GM08714 (cell line): ENCODE results near the gene MCTP1.

Experiments used
- H3K4me3 ChIP-seq: fragments of 200-500 bp; sonication (Bioruptor generic); 2 replicates; pipeline ENCODE4 v1.5.1; 2014; ENCODE audit warnings: mild to moderate bottlenecking, low read length, inconsistent platforms
- ZNF274 ChIP-seq: IDR thresholded peaks from 2 replicates; pipeline ENCODE4 v1.6.1; 2012; ENCODE audit warnings: mild to moderate bottlenecking, low read depth, low read length

The MCTP1 gene

DNA sequence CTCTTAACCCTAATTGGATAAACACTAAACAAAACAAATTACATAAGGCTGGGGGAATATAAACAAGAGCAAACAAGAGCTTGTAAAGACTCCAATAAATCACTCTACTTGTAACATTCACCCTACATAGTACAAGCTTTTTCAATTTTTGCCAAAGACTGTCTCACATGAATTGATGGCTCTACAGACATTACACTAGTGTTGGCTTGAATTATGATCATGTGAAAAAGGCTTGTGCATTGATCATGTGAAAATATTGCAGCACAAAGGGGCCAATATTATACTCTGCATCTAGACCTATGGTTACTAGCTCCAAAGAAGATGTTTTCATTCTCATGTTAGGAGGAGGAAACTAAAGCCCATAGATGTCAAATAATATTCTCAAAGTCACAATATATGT is 212.6 kb downstream of the MCTP1 start:
- no peak overlapping the region for H3K4me3 ChIP-seq
- TF ChIP-seq ZNF274 = no peak

DNA sequence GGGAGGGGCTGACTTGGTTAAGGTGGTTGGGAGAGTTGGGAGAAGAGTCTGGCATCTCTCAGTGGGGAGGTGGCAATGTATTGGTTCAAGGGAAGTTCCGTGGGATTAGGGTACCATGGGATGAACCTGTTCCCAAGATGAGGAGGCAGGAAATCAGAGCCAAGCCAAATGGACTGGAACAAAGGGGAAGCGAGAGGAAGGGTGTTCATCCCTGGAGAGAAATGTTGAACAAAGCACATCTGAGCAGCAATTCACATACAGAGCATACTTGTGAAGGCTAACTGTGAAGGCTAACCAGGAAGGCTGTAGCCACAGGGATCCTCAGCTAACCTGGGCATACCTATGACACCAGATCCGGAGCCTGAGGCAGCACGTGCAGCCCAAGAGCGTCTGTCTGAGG is 214.0 kb downstream of the MCTP1 start:
- no peak for TF ChIP-seq ZNF274
- no peak overlapping the region for H3K4me3 ChIP-seq

DNA sequence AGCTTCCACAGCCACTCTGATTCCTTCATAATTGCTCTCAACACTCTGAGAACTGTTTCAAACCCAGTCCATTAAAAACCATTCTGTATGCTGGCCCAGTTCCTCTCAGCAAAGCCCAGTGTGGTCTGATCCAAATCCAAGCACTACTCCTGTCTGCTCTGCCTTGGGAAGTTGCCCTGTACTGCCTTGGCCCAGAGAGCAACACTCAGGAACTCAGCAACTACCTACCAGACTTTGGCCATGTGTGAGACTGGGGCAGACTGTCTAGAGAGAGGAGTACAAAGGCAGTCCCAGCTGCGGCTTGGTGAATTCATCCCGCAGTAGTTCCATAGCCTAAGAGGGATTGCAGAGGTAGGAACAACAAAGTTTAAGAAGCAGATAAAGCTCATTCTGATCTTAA is 214.4 kb downstream of the MCTP1 start:
- H3K4me3 ChIP-seq = no peak overlapping the region

DNA sequence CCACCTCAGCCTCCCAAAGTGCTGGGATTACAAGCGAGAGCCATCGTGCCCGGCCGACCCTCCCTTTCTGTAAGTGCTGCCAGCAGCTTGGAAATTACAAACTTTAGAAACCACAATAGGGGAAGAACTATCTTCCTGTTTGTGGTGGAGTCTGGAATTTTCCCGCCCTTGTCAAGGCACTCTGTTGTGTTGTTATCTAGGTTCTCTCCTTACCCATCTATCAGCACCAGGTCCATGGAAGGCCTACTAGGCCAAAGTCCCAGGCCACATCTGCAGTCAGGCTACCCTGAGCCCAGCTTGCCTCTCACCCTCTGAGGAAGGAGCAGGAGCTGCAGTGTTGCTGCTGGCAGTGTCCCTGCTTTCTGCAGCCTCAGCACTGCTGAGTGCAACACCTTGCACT is 214.9 kb downstream of the MCTP1 start:
- no peak overlapping the region for H3K4me3 ChIP-seq
- TF ChIP-seq ZNF274 = no peak

More for the DNA sequence above, 214.4 kb downstream of the MCTP1 start:
- no peak for TF ChIP-seq ZNF274

DNA sequence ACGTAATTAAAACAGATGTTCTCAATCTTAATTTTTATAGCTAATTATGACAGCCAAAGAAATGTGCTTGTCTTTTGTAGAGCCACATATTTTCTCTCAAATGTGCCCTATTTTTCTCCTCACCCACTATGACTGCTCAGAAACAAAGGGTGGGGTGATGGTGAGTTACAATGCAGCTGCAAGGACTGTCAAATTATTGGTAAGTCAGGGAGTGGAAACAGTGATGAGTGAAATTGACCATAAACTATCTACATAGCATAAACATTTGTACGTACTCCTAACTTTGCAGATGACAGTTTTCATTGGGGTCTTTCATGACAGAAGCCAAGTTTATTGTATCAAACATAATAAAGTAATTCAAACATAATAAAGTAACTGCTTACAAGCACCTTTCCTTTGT is 215.9 kb downstream of the MCTP1 start:
- no peak for TF ChIP-seq ZNF274
- no peak overlapping the region for H3K4me3 ChIP-seq

DNA sequence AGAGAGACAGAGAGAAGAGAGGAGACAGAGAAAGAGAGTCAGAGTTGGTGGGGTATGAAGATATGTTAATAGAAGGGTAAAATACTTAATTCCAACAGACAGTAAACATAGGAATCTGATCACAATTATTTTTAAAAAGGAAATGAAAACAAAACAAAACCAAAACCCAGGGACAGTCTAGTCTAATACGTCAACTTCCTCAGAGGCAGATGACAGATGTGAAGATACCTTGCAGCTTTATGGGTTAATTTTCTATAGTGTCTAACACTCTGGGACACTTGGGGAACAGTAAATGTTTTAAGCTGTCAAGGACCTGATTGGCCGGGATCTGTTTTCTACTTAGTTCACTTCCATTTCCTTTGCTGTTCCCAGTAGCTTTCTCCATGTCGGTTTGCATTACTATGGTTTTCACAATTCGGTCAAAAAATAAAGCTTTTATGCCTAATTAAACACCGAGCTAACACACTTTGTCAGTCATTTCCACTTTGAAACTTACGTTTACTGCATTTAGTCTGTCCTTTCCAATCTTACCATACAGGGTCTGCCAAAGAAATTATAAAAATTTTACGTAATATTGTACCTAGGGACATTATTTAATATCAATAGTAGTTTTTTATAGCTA is 216.5 kb downstream of the MCTP1 start:
- no peak for TF ChIP-seq ZNF274
- H3K4me3 ChIP-seq = peak overlapping the region; percentile 21; the same call in 1 of the 2 replicates

DNA sequence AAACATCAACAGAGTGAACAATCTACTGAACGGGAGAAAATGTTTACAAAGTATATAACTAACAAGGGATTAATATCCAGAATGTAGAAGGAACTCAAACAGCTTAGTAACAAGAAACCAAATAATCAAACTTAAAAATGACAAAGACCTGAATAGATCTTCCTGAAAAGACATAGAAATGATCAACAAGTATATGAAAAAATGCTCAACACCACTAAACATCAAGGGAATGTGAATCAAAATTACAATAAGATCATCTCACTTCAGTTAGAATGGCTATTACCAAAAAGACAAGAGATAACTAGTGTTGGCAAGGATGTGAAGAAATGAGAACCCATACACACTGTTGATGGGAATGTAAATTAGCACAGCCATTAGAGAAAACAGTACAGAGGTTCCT is 218.8 kb downstream of the MCTP1 start:
- H3K4me3 ChIP-seq = no peak overlapping the region
- no peak for TF ChIP-seq ZNF274

DNA sequence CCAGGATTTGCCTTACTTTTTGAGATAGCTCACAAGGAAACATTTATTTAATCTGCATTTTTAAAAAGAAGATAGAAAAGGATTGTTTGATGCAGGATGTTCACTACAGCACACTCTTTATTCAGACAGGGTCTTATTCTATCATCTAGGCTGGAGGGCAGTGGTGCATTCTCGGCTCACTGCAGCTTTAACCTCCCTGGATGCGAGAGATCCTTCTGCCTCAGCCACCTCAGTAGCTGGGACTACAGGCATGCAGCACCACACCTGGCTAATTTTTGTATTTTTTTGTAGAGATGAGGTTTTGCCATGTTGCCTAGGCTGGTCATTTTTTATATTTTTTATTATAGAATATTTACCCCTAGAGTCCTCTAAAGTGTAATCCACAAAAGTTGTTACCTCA is 221.4 kb downstream of the MCTP1 start:
- TF ChIP-seq ZNF274 = no peak
- no peak overlapping the region for H3K4me3 ChIP-seq

DNA sequence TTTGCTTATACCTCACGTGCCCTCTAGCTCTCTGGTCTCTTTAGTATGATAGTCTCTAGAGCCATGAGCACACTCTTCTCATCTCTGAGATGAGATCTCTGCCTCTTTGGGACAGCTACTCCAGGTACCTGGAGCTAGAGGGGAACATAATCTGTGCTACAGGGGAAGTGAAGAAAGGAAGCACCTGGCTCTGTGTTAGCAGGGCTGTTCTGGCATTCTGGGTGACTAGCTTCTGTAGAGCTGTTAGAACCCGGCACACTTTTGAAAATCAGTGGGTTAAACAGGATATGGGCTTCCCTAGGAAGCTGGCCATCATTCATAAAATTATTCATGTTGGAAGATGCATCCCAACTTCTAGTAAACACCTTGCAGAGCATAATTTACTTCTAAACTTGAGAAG is 224.8 kb downstream of the MCTP1 start:
- no peak for TF ChIP-seq ZNF274
- no peak overlapping the region for H3K4me3 ChIP-seq

DNA sequence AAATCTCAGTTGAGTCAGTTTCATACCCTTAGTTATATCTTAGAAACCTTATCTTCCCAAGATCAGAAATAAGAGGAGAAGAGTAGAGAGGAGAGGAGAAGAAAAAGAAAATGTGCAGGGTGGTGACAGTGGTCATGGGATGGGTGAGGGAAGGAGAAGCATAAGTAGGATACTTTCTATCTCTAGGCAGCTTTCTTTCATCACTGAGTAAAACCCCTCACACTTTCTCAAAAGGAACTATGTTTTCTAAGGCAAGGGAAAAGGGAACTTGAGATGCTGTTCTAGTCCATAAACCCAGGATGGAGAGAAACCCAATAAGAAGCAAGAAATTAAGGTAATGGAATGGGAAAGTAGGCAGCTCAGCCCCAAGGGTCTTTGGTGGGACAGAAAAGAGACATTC is 225.3 kb downstream of the MCTP1 start:
- no peak overlapping the region for H3K4me3 ChIP-seq
- no peak for TF ChIP-seq ZNF274

DNA sequence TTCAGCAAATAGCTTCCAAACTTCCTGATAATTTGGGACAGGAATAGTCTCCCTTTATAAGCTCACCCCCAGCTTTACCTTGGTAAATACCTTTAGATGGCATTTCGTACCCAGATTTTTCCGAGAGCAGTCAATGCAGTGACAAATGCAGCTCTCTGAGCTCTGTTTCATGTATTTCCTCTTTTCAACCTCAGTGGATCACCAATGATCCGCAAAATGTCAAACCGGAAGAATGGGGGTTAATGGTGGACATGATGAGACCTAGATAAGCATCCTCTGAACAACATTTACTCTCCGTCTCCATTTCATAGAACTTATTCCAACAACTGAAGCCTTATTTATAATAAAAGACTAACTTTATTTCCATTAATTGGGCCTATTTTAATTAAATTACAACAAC is 227.3 kb downstream of the MCTP1 start:
- TF ChIP-seq ZNF274 = no peak

DNA sequence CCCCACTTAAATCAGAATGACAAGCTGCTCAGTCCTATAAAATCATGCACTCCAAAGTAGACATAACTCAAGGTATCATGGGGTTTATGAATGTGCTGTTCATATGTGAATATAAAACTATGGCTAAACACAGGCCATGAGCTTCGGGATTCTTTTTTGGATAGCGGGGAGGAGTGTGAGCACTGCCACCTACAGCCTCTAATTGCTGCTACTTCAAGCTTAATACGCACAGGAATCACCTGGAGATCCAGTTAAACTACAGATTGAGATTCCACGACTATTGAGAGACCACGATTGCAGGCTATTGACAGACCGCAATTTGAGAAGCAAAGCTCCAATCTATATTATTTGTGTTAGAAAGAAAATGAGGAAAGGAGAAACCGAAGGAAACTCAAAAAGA is 231.6 kb downstream of the MCTP1 start:
- no peak overlapping the region for H3K4me3 ChIP-seq
- TF ChIP-seq ZNF274 = no peak

More for the DNA sequence above, 227.3 kb downstream of the MCTP1 start:
- H3K4me3 ChIP-seq = no peak overlapping the region

DNA sequence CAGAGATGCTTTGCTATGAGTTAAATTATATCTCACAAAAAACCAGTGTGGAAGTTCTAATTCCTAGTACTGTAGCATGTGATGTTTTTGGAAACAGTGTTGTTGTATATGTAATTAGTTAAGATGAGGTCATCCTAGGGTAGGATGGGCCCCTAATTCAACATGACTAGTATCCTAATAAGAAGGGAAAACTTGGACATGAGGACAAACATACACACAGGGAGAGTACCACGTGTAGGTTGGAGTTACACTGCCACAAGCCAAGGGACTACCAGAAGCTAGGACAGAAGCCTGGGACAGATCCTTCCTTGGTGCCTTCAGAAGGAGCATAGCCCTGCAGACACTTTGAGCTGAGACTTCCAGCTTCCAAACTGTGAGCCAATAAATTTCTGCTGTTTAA is 234.2 kb downstream of the MCTP1 start:
- TF ChIP-seq ZNF274 = no peak
- no peak overlapping the region for H3K4me3 ChIP-seq

DNA sequence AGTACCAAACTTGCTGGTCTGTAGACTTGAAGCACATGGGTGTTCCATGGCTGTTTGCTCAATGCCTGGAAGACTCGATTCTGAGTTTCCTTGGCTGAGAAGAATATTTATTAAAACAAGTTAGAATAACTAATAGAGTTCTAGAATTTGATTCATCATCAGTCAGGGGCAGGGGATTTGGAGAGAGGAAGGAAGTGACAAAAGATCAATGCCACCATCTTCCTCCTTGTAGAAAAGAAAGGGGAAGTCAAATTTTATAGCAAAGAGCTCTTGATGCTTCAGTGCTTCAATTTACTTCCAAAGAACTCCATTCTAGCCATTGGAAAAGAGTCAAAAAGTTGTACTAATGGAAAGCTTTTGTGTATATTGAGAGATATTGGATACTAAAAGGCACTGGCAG is 236.3 kb downstream of the MCTP1 start:
- H3K4me3 ChIP-seq = no peak overlapping the region
- TF ChIP-seq ZNF274 = no peak

DNA sequence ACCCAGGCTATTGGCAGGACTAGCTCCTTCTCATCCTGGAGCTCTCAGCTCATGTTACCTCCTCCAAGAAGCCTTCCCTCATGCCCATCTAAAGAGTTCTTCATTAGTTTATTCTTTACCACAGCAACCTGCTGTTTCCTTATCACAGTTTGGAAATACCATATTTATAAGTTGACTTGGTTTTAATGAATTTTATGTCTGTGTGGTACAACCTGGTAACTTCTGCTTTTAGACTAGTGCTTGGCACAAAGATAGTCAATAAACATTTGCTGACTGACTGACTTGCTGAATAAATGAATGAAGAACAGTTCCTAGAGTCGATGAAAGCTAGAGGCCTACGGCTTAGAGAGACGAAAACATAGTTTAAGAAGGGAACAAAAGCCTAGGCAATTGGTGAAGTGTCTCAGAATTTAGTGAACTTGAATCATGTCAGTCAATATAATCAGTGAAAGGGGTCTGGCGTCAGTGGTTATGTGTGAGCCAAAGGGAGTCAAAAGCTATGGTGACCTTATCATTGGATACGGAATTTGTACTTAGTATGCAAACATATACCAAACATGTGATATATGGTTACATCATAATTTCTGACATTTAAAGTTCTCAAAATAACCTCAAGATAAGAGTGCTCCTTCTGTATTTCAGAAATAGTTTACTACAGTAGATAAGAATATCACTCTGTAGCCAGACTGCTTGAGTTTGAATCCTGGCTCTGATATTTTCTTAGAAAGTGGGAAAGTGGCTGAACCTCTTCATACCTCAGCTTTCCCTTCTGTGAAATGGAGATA is 239.5 kb downstream of the MCTP1 start:
- no peak overlapping the region for H3K4me3 ChIP-seq
- TF ChIP-seq ZNF274 = no peak
